K562 (cell line): Measurements from ENCODE around the gene CLEC2L. TPM values are rescaled to one million over a fixed set of nuclear protein-coding genes. Genes with fewer than 3 reads are reported as not detected.
A peak's percentile ranks its signal among the peaks of the same experiment; 100 is the strongest.

Experiments used
- BRCA1 ChIP-seq, 2 experiments: fragments of 450-650 bp in 1 of 2; sonication (generic) in 1 of 2; formaldehyde crosslinking in 1 of 2; IDR thresholded peaks; 2 replicates each; pipeline versions ENCODE4 v1.5.0 to v1.6.1; 2017 to 2020; ENCODE audit warnings: mild to moderate bottlenecking in 1 of 2, missing genetic modification reagents in 1 of 2
- CEBPG ChIP-seq, 3 experiments: fragments of 200-800 bp in 1 of 3; sonication (Bioruptor generic) in 1 of 3; sonication (generic) in 1 of 3; formaldehyde crosslinking in 1 of 3; IDR thresholded peaks in 2 of 3; conservative IDR thresholded peaks in 1 of 3; 2 replicates each; pipeline versions ENCODE4 v1.6.1 to v1.8.0; 2016 to 2022; ENCODE audit warnings: missing compliant biosample characterization in 2 of 3, missing genetic modification characterization in 2 of 3, mild to moderate bottlenecking in 1 of 3, missing genetic modification reagents in 1 of 3
- CHD2 ChIP-seq: IDR thresholded peaks from 2 replicates; pipeline ENCODE4 v1.6.1; 2011; ENCODE audit warnings: low read depth, low read length
- DIDO1 ChIP-seq: fragments of 450-650 bp; IDR thresholded peaks from 2 replicates; pipeline ENCODE4 v1.6.1; 2016; ENCODE audit warnings: low read depth, missing biosample characterization, missing genetic modification characterization
- FOXJ2 ChIP-seq: fragments of 200-800 bp; sonication (Bioruptor generic); IDR thresholded peaks from 2 replicates; pipeline ENCODE4 v1.6.1; 2016; ENCODE audit warnings: missing genetic modification characterization, missing compliant biosample characterization
- FOXP1 ChIP-seq: sonication (generic); formaldehyde crosslinking; IDR thresholded peaks from 2 replicates; pipeline ENCODE4 v1.8.0; 2022; ENCODE audit warnings: mild to moderate bottlenecking, missing genetic modification reagents
- HIVEP1 ChIP-seq: fragments of 250-450 bp; sonication (Bioruptor Pico); IDR thresholded peaks from 2 replicates; pipeline ENCODE4 v1.4.0; 2020; ENCODE audit warnings: mild to moderate bottlenecking
- JUN ChIP-seq, 2 experiments: sonication (generic) in 1 of 2; formaldehyde crosslinking in 1 of 2; IDR thresholded peaks; 2 replicates each; pipeline versions ENCODE4 v1.6.1 to v1.8.0; 2012 to 2022; ENCODE audit warnings: borderline replicate concordance in 2 of 2, mild to moderate bottlenecking in 2 of 2, improper control_type of control experiment in 1 of 2, low read depth in 1 of 2, low read length in 1 of 2, missing genetic modification reagents in 1 of 2
- MYNN ChIP-seq, 2 experiments: sonication (generic); formaldehyde crosslinking in 1 of 2; IDR thresholded peaks; 2 replicates each; pipeline versions ENCODE4 v1.5.0 to v1.6.1; 2016 to 2020; ENCODE audit warnings: antibody characterized with exemption in 1 of 2, missing genetic modification reagents in 1 of 2
- NRF1 ChIP-seq, 2 experiments: fragments of 450-650 bp; IDR thresholded peaks in 1 of 2; conservative IDR thresholded peaks in 1 of 2; 2 replicates each; pipeline ENCODE4 v1.6.1; 2014; ENCODE audit warnings: mild to moderate bottlenecking in 2 of 2
- PHF8 ChIP-seq: fragments of 200-600 bp; sonication (generic); IDR thresholded peaks from 2 replicates; pipeline ENCODE4 v1.6.1; 2012; ENCODE audit warnings: mixed run types, mild to moderate bottlenecking, inconsistent platforms, low read length, moderate library complexity, borderline replicate concordance
- TEAD1 ChIP-seq, 2 experiments: fragments of 450-650 bp in 1 of 2; sonication (generic) in 1 of 2; formaldehyde crosslinking; IDR thresholded peaks; 2 replicates each; pipeline versions ENCODE4 v1.4.0 to v1.8.0; 2020 to 2022; ENCODE audit warnings: mild to moderate bottlenecking in 2 of 2, missing genetic modification reagents in 1 of 2
- ZBTB7A ChIP-seq: IDR thresholded peaks from 2 replicates; pipeline ENCODE4 v1.6.1; 2011; ENCODE audit warnings: low read depth, mild to moderate bottlenecking, low read length, moderate library complexity, borderline replicate concordance; ENCODE audit not compliant: control insufficient read depth
- ZFX ChIP-seq: sonication (generic); formaldehyde crosslinking; IDR thresholded peaks from 2 replicates; pipeline ENCODE4 v1.8.0; 2022; ENCODE audit warnings: mild to moderate bottlenecking, missing genetic modification reagents, moderate library complexity
- ZKSCAN3 ChIP-seq: fragments of 250-450 bp; sonication (Bioruptor Pico); IDR thresholded peaks from 2 replicates; pipeline ENCODE4 v1.4.0; 2020
- ZNF707 ChIP-seq: fragments of 250-450 bp; sonication (Bioruptor Pico); conservative IDR thresholded peaks from 2 replicates; pipeline ENCODE4 v1.8.0; 2022; ENCODE audit warnings: inconsistent platforms, mild to moderate bottlenecking, moderate library complexity
- ZNF778 ChIP-seq: fragments of 450-650 bp; formaldehyde crosslinking; IDR thresholded peaks from 2 replicates; pipeline ENCODE4 v1.4.0; 2020; ENCODE audit warnings: mild to moderate bottlenecking, moderate library complexity
- polyA plus RNA-seq, 8 experiments: library from polyadenylated mRNA; depleted of rRNA in 4 of 8; stranded (reverse) in 5 of 8; unstranded in 3 of 8; fragments of >200 nt; fragmentation: Nextera tagmentation in 2 of 8; fragmentation: Illumina TruSeq in 1 of 8; extraction: Ambion mirVana in 2 of 8; extraction: Trizol in 1 of 8; gene quantifications; 2 replicates each; pipeline versions ENCODE4 v1.2.1 to v1.2.3, GENCODE V29; 2011 to 2014; ENCODE audit warnings: inconsistent platforms in 1 of 8, missing spikeins in 1 of 8
- total RNA-seq, 7 experiments: library from RNA; depleted of rRNA in 6 of 7; stranded (reverse); fragments of >200 nt in 6 of 7; fragmentation: Illumina TruSeq in 2 of 7; extraction: Trizol in 2 of 7; gene quantifications; 2 replicates each; pipeline versions ENCODE4 v1.2.1 to v1.2.3, GENCODE V29; 2011 to 2021; ENCODE audit warnings: low replicate concordance in 1 of 7
- TF ChIP-seq, protein P1 (sequence below): fragments of 450-650 bp; IDR thresholded peaks from 2 replicates; pipeline ENCODE4 v1.7.1; 2018; ENCODE audit warnings: mild to moderate bottlenecking, low read depth; ENCODE audit not compliant: partially characterized antibody
- TF ChIP-seq, protein P2 (sequence below): IDR thresholded peaks from 3 replicates; pipeline ENCODE4 v1.6.1; 2011; ENCODE audit warnings: borderline replicate concordance, mild to moderate bottlenecking, moderate library complexity; ENCODE audit not compliant: insufficient read length; ENCODE audit errors: extremely low read depth
- TF ChIP-seq, protein P3 (sequence below): fragments of 250-450 bp; sonication (Bioruptor Pico); IDR thresholded peaks from 2 replicates; pipeline ENCODE4 v1.8.0; 2021; ENCODE audit warnings: moderate library complexity, mild to moderate bottlenecking, inconsistent platforms

CLEC2L gene
- total and polyA plus RNA-seq, 9 of the 15 experiments (the other 6 are each of a cell fraction or from before 2014, with no cell fraction given), result 0.84 to 5.5 (median 1.8) TPM

DNA sequence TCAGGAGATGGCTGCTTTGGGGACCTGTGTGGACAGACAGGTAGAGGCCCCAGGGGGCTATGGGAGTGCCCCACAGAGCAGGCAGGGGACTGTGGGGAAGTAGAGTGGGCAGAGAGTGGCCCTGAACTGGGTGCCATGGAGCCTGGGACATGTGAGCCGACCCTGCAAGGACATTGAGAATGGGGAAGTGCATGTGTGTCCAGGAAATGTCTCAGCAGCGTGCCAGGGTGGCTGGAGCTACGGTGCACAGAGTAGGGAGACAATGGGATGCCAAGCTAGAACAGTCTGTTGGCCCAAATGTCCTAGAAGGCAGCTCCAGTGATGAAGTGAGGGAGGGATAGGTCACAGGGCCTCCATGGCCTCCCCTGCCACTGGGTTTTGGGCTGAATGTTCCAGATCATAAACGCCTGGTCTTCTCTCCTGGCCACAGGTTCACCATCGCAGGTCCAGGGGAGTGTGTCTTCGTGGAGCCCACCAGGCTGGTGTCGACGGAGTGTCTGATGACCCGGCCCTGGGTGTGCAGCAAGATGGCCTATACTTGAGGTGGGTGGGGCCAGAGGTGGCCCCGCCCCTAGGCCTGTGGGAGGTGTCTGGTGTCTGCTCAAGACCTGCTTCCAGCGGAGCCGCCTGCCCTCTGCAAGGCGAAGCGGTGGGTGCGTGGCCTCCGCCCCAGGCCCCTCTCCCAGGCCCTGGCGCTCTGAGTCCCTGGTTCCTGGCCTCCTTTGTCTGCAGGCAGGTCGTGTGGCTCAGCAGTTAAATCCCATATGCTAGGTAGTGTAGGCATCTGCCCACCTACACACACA is 20.5 kb downstream of the CLEC2L start (continued):
- TF ChIP-seq ZBTB7A (0 out of 2 replicates have a peak, but pooled peaks have one; percentile 23), CHD2 (no peak), PHF8 (peak; percentile 36; the same call in 1 of the 2 replicates), CEBPG (CRISPR knock-in tag; IDR thresholded peaks at IDR 0.05) (0 out of 2 replicates have a peak, but pooled peaks have one; percentile 8), CEBPG (tag; conservative IDR thresholded peaks at IDR 0.05 in 1 of 2, IDR thresholded peaks at IDR 0.05 in 1 of 2) (no peak), ZKSCAN3 (no peak), TEAD1 (CRISPR knock-in tag; IDR thresholded peaks at IDR 0.05) (peak in 1 of 2 experiments; percentile 57; a peak in 1 of 4 replicates), ZFX (CRISPR knock-in tag) (peak; percentile 55), BRCA1 (IDR thresholded peaks at IDR 0.05) (no peak), BRCA1 (CRISPR knock-in tag; IDR thresholded peaks at IDR 0.05) (no peak), ZNF778 (no peak), NRF1 (conservative IDR thresholded peaks at IDR 0.05 in 1 of 2, IDR thresholded peaks at IDR 0.05 in 1 of 2) (peak in 1 of 2 experiments; percentile 34; a peak in 1 of 4 replicates), MYNN (IDR thresholded peaks at IDR 0.05) (no peak), MYNN (CRISPR knock-in tag; IDR thresholded peaks at IDR 0.05) (no peak), FOXP1 (CRISPR knock-in tag) (peak; percentile 81), HIVEP1 (CRISPR knock-in tag) (no peak), JUN (IDR thresholded peaks at IDR 0.05; ENCODE audit: borderline replicate concordance, low read depth, low read length) (no peak), JUN (CRISPR knock-in tag; IDR thresholded peaks at IDR 0.05; ENCODE audit: borderline replicate concordance) (peak; percentile 92; the same call in 1 of the 2 replicates), DIDO1 (no peak), FOXJ2 (tag) (no peak), ZNF707 (CRISPR knock-in tag) (no peak)
- TF ChIP-seq, protein P1, sequence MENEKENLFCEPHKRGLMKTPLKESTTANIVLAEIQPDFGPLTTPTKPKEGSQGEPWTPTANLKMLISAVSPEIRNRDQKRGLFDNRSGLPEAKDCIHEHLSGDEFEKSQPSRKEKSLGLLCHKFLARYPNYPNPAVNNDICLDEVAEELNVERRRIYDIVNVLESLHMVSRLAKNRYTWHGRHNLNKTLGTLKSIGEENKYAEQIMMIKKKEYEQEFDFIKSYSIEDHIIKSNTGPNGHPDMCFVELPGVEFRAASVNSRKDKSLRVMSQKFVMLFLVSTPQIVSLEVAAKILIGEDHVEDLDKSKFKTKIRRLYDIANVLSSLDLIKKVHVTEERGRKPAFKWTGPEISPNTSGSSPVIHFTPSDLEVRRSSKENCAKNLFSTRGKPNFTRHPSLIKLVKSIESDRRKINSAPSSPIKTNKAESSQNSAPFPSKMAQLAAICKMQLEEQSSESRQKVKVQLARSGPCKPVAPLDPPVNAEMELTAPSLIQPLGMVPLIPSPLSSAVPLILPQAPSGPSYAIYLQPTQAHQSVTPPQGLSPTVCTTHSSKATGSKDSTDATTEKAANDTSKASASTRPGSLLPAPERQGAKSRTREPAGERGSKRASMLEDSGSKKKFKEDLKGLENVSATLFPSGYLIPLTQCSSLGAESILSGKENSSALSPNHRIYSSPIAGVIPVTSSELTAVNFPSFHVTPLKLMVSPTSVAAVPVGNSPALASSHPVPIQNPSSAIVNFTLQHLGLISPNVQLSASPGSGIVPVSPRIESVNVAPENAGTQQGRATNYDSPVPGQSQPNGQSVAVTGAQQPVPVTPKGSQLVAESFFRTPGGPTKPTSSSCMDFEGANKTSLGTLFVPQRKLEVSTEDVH, result no peak
- TF ChIP-seq, protein P2, sequence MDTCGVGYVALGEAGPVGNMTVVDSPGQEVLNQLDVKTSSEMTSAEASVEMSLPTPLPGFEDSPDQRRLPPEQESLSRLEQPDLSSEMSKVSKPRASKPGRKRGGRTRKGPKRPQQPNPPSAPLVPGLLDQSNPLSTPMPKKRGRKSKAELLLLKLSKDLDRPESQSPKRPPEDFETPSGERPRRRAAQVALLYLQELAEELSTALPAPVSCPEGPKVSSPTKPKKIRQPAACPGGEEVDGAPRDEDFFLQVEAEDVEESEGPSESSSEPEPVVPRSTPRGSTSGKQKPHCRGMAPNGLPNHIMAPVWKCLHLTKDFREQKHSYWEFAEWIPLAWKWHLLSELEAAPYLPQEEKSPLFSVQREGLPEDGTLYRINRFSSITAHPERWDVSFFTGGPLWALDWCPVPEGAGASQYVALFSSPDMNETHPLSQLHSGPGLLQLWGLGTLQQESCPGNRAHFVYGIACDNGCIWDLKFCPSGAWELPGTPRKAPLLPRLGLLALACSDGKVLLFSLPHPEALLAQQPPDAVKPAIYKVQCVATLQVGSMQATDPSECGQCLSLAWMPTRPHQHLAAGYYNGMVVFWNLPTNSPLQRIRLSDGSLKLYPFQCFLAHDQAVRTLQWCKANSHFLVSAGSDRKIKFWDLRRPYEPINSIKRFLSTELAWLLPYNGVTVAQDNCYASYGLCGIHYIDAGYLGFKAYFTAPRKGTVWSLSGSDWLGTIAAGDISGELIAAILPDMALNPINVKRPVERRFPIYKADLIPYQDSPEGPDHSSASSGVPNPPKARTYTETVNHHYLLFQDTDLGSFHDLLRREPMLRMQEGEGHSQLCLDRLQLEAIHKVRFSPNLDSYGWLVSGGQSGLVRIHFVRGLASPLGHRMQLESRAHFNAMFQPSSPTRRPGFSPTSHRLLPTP, result no peak
- TF ChIP-seq, protein P3, sequence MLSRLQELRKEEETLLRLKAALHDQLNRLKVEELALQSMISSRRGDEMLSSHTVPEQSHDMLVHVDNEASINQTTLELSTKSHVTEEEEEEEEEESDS (CRISPR knock-in tag), result no peak
